DND-41 (cell line): ENCODE results near the gene FGF2.
"Not testable (repeated sequence)": the region's sequence is repeated elsewhere in the genome, so short reads cannot be mapped to it uniquely, and the experiment has no call there.

ENCODE experiments used
- ATAC-seq: fragments of 200-7000 bp; cut with Tn5 transposase; 3 replicates; pipeline ENCODE4 v1.9.1; 2021; ENCODE audit warnings: low read depth; ENCODE audit not compliant: insufficient read depth
- DNase-seq: peaks from one replicate; pipeline ENCODE4 v3.0.0-alpha.2; 2020
- H2AFZ ChIP-seq: 2 replicates; pipeline ENCODE4 v1.6.0; 2012; ENCODE audit warnings: low read depth, low read length
- H3K27ac ChIP-seq: 2 replicates; pipeline ENCODE4 v1.5.1; 2012; ENCODE audit warnings: low read length, inconsistent platforms
- H3K27me3 ChIP-seq: fragments of 200-600 bp; sonication (generic); 2 replicates; pipeline ENCODE4 v1.6.0; 2012; ENCODE audit warnings: low read length, mild to moderate bottlenecking, inconsistent platforms; ENCODE audit not compliant: insufficient read depth, poor library complexity
- H3K36me3 ChIP-seq: 2 replicates; pipeline ENCODE4 v1.5.1; 2012; ENCODE audit warnings: low read length, inconsistent platforms; ENCODE audit not compliant: insufficient read depth
- H3K4me1 ChIP-seq: 2 replicates; pipeline ENCODE4 v1.5.1; 2012; ENCODE audit warnings: mild to moderate bottlenecking, low read length; ENCODE audit not compliant: insufficient read depth
- H3K4me2 ChIP-seq: 2 replicates; pipeline ENCODE4 v1.6.0; 2012; ENCODE audit warnings: mild to moderate bottlenecking, moderate library complexity, low read length, inconsistent platforms; ENCODE audit not compliant: insufficient read depth
- H3K4me3 ChIP-seq, 2 experiments: fragments of 200-600 bp in 1 of 2; shearing (Covaris generic) in 1 of 2; 2 replicates each; pipeline ENCODE4 v1.5.1; 2012 to 2016; ENCODE audit warnings: inconsistent platforms in 2 of 2, low read length in 2 of 2, mild to moderate bottlenecking in 2 of 2, low read depth in 1 of 2, moderate library complexity in 1 of 2
- H3K79me2 ChIP-seq: 2 replicates; pipeline ENCODE4 v1.6.0; 2012; ENCODE audit warnings: low read length, inconsistent platforms; ENCODE audit not compliant: insufficient read depth
- H3K9ac ChIP-seq: 2 replicates; pipeline ENCODE4 v1.6.0; 2012; ENCODE audit warnings: low read depth, mild to moderate bottlenecking, inconsistent platforms, low read length, moderate library complexity
- H3K9me3 ChIP-seq: 2 replicates; pipeline ENCODE4 v1.5.1; 2012; ENCODE audit warnings: low read length, moderate library complexity, mild to moderate bottlenecking, inconsistent platforms; ENCODE audit not compliant: insufficient read depth, severe bottlenecking
- H4K20me1 ChIP-seq: 2 replicates; pipeline ENCODE4 v1.6.0; 2012; ENCODE audit warnings: low read length; ENCODE audit not compliant: insufficient read depth
- EZH2 ChIP-seq: IDR thresholded peaks from 3 replicates; pipeline ENCODE4 v1.6.1; 2012; ENCODE audit warnings: borderline replicate concordance, low read depth, mild to moderate bottlenecking, moderate library complexity, low read length, inconsistent platforms; ENCODE audit not compliant: severe bottlenecking
- TF ChIP-seq, protein P1 (sequence below): IDR thresholded peaks from 2 replicates; pipeline ENCODE4 v1.5.1; 2012; ENCODE audit warnings: borderline replicate concordance, low read length, moderate library complexity, mild to moderate bottlenecking; ENCODE audit not compliant: poor library complexity, severe bottlenecking; ENCODE audit errors: extremely low read depth

FGF2 gene

DNA sequence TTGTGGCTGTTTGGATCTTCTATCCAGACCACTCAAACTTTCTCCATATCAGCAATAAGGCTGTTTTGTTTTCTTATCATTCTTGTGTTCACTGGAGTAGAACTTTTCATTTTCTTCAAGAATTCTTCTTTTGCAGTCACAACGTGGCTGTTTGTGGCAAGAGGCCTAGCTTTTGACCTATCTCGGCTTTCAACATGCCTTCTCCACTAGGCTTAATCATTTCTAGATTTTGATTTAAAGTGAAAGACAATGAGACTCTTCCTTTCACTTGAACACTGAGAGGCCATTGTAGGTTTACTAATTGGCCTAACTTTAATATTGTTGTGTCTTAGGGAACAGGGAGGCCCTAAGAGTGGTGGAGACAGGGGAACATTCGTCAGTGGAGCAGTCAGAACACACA is 19.1 kb downstream of the FGF2 start:
- Histone ChIP-seq H3K4me3 (no peak overlapping the region), H4K20me1 (no peaks in the 10 kb centered on the region), H3K36me3 (no peaks in the 10 kb centered on the region), H3K27me3 (no peaks in the 10 kb centered on the region), H2AFZ (no peak overlapping the region), H3K9me3 (no peaks in the 10 kb centered on the region), H3K9ac (no peak overlapping the region), H3K79me2 (no peaks in the 10 kb centered on the region), H3K27ac (no peak overlapping the region), H3K4me2 (no peak overlapping the region), H3K4me1 (no peaks in the 10 kb centered on the region)
- ATAC-seq = no peak
- TF ChIP-seq, protein P1, sequence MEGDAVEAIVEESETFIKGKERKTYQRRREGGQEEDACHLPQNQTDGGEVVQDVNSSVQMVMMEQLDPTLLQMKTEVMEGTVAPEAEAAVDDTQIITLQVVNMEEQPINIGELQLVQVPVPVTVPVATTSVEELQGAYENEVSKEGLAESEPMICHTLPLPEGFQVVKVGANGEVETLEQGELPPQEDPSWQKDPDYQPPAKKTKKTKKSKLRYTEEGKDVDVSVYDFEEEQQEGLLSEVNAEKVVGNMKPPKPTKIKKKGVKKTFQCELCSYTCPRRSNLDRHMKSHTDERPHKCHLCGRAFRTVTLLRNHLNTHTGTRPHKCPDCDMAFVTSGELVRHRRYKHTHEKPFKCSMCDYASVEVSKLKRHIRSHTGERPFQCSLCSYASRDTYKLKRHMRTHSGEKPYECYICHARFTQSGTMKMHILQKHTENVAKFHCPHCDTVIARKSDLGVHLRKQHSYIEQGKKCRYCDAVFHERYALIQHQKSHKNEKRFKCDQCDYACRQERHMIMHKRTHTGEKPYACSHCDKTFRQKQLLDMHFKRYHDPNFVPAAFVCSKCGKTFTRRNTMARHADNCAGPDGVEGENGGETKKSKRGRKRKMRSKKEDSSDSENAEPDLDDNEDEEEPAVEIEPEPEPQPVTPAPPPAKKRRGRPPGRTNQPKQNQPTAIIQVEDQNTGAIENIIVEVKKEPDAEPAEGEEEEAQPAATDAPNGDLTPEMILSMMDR = no peak
- no peak for TF ChIP-seq EZH2
- no peak for DNase-seq

DNA sequence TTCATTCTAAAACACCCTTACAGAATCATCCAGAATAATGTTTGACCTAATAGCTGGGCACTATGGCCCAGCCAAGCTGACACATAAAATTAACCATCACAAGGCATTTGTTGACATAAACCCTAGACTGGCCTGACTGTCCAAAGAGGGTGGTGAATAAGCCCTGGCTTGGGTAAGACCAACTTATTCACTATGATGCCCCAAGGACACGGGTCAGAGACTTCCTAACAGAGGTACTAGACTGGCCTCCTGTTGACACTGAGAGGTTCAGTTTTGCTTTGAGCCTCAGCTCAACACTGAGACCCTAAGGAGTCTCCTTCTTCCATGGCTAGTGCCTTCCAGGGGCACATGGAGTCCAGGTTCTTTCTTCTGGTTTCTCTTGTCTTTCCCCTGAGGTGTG is 21.3 kb downstream of the FGF2 start:
- no peak for ATAC-seq

GRCh38 chr4:122849789-122850188 is 23.2 kb downstream of the FGF2 start:
- not testable (repeated sequence) for H3K36me3 ChIP-seq, H3K4me3 ChIP-seq, H3K9ac ChIP-seq, DNase-seq, H3K27ac ChIP-seq, H2AFZ ChIP-seq, H4K20me1 ChIP-seq, ATAC-seq, H3K79me2 ChIP-seq, H3K4me2 ChIP-seq, H3K4me1 ChIP-seq, H3K9me3 ChIP-seq
- H3K27me3 ChIP-seq = peaks cover 11% of the 10 kb centered on the region

More for the DNA sequence above, 21.3 kb downstream of the FGF2 start:
- Histone ChIP-seq H3K4me2 (no peak overlapping the region), H3K4me3 (no peak overlapping the region), H3K27me3 (peaks cover 11% of the 10 kb centered on the region), H2AFZ (no peak overlapping the region), H3K4me1 (no peaks in the 10 kb centered on the region), H3K9ac (no peak overlapping the region), H4K20me1 (no peaks in the 10 kb centered on the region), H3K36me3 (no peaks in the 10 kb centered on the region), H3K79me2 (no peaks in the 10 kb centered on the region), H3K9me3 (no peaks in the 10 kb centered on the region), H3K27ac (no peak overlapping the region)
- TF ChIP-seq, protein P1 = no peak
- no peak for DNase-seq

DNA sequence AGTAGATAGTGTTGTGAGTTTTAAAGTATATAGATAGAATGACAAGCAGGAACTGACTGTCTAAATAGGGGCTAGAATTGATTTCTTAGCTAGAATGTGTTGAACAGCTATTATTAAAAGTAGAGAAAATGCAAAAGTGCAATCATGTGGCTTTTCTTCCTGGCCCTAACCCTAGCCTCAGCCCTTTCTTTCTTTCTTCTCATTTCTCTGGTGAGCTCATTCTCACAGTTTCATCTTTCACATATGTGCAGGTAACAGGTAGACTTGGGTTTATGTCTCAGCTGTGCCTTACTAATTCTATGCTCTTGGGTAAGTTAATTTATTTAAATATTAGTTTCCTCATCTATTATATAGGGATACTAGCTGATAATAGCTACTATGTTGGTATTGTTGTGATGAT is 24.9 kb downstream of the FGF2 start:
- Histone ChIP-seq H3K9me3 (no peaks in the 10 kb centered on the region), H3K4me2 (no peak overlapping the region), H3K4me1 (no peaks in the 10 kb centered on the region)

More for the DNA sequence above, 24.9 kb downstream of the FGF2 start:
- no peaks in the 10 kb centered on the region for H3K79me2 ChIP-seq
- TF ChIP-seq EZH2 = no peak
- TF ChIP-seq, protein P1 = no peak
- H4K20me1 ChIP-seq = no peaks in the 10 kb centered on the region
- no peak overlapping the region for H3K9ac ChIP-seq
- DNase-seq (no peak), ATAC-seq (no peak)
- no peaks in the 10 kb centered on the region for H3K36me3 ChIP-seq
- peaks cover 11% of the 10 kb centered on the region for H3K27me3 ChIP-seq
- H2AFZ ChIP-seq = no peak overlapping the region
- H3K4me3 ChIP-seq = no peak overlapping the region
- no peak overlapping the region for H3K27ac ChIP-seq
